Calu3 (cell line): ENCODE measurements around the gene CDKAL1. TPM values are rescaled to one million over a fixed set of nuclear protein-coding genes. Genes with fewer than 3 reads are reported as not detected.

Experiments
- BruUV-seq: library from RNA; stranded (reverse); fragments of 400-500 nt; replicated peaks from 2 replicates; lab custom pipeline; 2021; lab: Mats Ljungman, UMichigan
- CTCF ChIA-PET: fragments of 300-600 bp; sonication (Branson Sonifier 250); formaldehyde crosslinking; loops from one replicate; lab custom pipeline; 2022; ENCODE audit warnings: antibody characterized with exemption; lab: Charles Lee
- DNase-seq: peaks from one replicate; pipeline ENCODE4 v3.0.0; 2022
- H3K27ac Mint-ChIP-seq: one replicate; pipeline ENCODE4 v1.8.0; 2022; ENCODE audit warnings: mixed read lengths; ENCODE audit not compliant: unreplicated experiment
- H3K27me3 Mint-ChIP-seq: one replicate; pipeline ENCODE4 v1.8.0; 2022; ENCODE audit warnings: mixed read lengths; ENCODE audit not compliant: unreplicated experiment
- H3K36me3 Mint-ChIP-seq: one replicate; pipeline ENCODE4 v1.8.0; 2022; ENCODE audit warnings: mild to moderate bottlenecking, moderate library complexity, mixed read lengths; ENCODE audit not compliant: insufficient read depth, unreplicated experiment
- H3K4me1 Mint-ChIP-seq: one replicate; pipeline ENCODE4 v1.8.0; 2022; ENCODE audit warnings: mild to moderate bottlenecking, low read depth, mixed read lengths; ENCODE audit not compliant: unreplicated experiment
- H3K4me3 Mint-ChIP-seq: one replicate; pipeline ENCODE4 v1.8.0; 2022; ENCODE audit warnings: mild to moderate bottlenecking, low read depth, moderate library complexity, mixed read lengths; ENCODE audit not compliant: unreplicated experiment
- H3K9me3 Mint-ChIP-seq: one replicate; pipeline ENCODE4 v1.8.0; 2022; ENCODE audit warnings: low read depth, mixed read lengths; ENCODE audit not compliant: unreplicated experiment
- intact Hi-C: fragments of 100-400 bp; cut with micrococcal nuclease; formaldehyde crosslinking; loops from one replicate; pipeline ENCODE4 v1.10.0; 2022; ENCODE audit not compliant: unreplicated experiment
- total RNA-seq: library from RNA; stranded (reverse); gene quantifications from 2 replicates; pipeline ENCODE4 v1.2.3, GENCODE V29; 2022
- TF ChIP-seq, protein P1 (sequence below): fragments of 200-600 bp; IDR thresholded peaks from one replicate; pipeline ENCODE4 v1.8.0; 2022; ENCODE audit warnings: antibody characterized with exemption; ENCODE audit not compliant: unreplicated experiment

Gene CDKAL1
- total RNA-seq, 1 experiment from 2014 or later = 39.6 TPM

DNA sequence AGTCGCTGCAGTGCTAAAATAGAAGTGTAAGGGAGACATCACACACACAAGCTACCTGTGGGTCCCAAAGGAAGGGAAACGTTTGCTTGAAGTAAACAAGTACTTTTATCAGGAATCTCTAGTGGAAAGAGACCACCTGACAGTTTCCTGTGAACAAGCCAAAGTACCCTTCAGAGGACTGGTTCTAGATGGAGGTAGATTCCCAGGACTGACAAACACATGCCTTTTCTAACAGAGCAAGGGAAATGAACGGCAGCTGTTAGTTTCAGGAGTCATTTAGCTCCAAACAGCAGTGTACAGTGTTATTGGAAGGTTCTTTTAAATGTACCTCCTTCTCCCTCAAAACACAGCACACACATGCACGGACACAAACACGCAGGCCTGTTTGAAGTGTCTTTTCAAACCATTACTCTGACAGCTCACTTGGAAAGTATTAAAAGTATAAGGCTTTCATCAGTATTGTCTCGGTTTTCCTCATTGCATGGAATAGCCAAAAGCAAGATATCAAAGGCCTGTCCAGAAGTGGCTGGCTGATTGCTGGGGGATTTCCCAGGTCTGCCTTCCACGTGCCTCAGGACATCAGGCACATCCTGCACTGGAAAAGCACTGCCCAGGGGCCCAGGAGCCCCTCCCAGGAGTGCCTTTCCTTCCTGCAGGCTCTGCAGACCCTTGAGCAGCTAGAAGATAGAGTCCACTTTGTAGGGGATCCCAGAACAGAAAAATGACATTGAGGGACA is 666.0 kb downstream of the CDKAL1 start:
- no peak overlapping the region for H3K4me3 Mint-ChIP-seq

DNA sequence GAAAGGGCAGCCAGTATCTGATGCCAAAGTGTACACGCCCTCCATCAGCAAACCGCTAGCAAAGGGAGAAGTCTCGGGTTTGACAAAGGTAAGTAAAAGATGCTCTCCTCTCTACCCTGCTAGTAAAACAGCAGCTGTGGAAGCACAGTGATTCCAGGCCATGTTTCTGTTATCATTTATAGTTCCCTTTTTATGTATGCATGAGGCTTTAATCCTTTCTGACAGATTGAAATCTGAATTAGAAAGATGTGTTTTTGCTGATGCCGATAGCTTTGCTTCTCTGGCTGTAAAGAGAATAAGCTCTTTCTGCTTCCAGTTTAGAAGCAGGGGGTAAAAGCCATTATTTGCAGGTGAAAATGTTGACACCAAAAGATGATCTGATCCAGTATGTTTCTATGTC is 666.9 kb downstream of the CDKAL1 start:
- Mint-ChIP-seq H3K27ac (no peak overlapping the region), H3K27me3 (no peaks in the 10 kb centered on the region), H3K9me3 (no peaks in the 10 kb centered on the region), H3K4me1 (peaks cover 30% of the 10 kb centered on the region), H3K4me3 (no peak overlapping the region), H3K36me3 (no peaks in the 10 kb centered on the region)
- intact Hi-C loops = no loop called here
- BruUV-seq = no TSS peak
- no peak for DNase-seq
- TF ChIP-seq, protein P1, sequence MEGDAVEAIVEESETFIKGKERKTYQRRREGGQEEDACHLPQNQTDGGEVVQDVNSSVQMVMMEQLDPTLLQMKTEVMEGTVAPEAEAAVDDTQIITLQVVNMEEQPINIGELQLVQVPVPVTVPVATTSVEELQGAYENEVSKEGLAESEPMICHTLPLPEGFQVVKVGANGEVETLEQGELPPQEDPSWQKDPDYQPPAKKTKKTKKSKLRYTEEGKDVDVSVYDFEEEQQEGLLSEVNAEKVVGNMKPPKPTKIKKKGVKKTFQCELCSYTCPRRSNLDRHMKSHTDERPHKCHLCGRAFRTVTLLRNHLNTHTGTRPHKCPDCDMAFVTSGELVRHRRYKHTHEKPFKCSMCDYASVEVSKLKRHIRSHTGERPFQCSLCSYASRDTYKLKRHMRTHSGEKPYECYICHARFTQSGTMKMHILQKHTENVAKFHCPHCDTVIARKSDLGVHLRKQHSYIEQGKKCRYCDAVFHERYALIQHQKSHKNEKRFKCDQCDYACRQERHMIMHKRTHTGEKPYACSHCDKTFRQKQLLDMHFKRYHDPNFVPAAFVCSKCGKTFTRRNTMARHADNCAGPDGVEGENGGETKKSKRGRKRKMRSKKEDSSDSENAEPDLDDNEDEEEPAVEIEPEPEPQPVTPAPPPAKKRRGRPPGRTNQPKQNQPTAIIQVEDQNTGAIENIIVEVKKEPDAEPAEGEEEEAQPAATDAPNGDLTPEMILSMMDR = no peak
- CTCF ChIA-PET = interaction anchor here (0.6 to 2.3 kb wide), 3 partner anchors 16 to 104 kb away, joined by 3 to 5 read pairs (median 3); no protein-coding TSS in a partner anchor

More for the DNA sequence above, 666.0 kb downstream of the CDKAL1 start:
- BruUV-seq = no TSS peak
- no peaks in the 10 kb centered on the region for H3K27me3 Mint-ChIP-seq
- CTCF ChIA-PET = interaction anchor here (0.6 to 2.3 kb wide), 5 partner anchors 17 to 512 kb away, joined by 3 to 5 read pairs (median 3); no protein-coding TSS in a partner anchor
- TF ChIP-seq, protein P1 = no peak
- no peaks in the 10 kb centered on the region for H3K9me3 Mint-ChIP-seq
- peak; percentile 11 for DNase-seq
- peaks cover 30% of the 10 kb centered on the region for H3K4me1 Mint-ChIP-seq
- H3K36me3 Mint-ChIP-seq = no peaks in the 10 kb centered on the region
- no peak overlapping the region for H3K27ac Mint-ChIP-seq
- intact Hi-C loops = no loop called here

- no peak overlapping the region for H3K4me3 Mint-ChIP-seq
- CTCF ChIA-PET = interaction anchor here (0.5 to 2.3 kb wide), 2 partner anchors 15 to 392 kb away, joined by 3 to 5 read pairs; no protein-coding TSS in a partner anchor
- no peaks in the 10 kb centered on the region for H3K36me3 Mint-ChIP-seq
- peak; percentile 21 for DNase-seq
- intact Hi-C loops = no loop called here
- H3K27ac Mint-ChIP-seq = no peak overlapping the region
- H3K4me1 Mint-ChIP-seq = peaks cover 30% of the 10 kb centered on the region
- H3K27me3 Mint-ChIP-seq = no peaks in the 10 kb centered on the region
- TF ChIP-seq, protein P1 = no peak
- H3K9me3 Mint-ChIP-seq = no peaks in the 10 kb centered on the region
- no TSS peak for BruUV-seq
Measured at GRCh38 chr6:21201637-21202350, 667.5 kb downstream of the CDKAL1 start.

- no peak overlapping the region for H3K27ac Mint-ChIP-seq
- no peaks in the 10 kb centered on the region for H3K9me3 Mint-ChIP-seq
- peaks cover 30% of the 10 kb centered on the region for H3K4me1 Mint-ChIP-seq
- no TSS peak for BruUV-seq
- TF ChIP-seq, protein P1 = no peak
- H3K36me3 Mint-ChIP-seq = no peaks in the 10 kb centered on the region
- no peak overlapping the region for H3K4me3 Mint-ChIP-seq
- no peaks in the 10 kb centered on the region for H3K27me3 Mint-ChIP-seq
- intact Hi-C loops = no loop called here
- no peak for DNase-seq
- CTCF ChIA-PET = interaction anchor here (0.7 kb wide), 2 partner anchors 297 to 648 kb away, joined by 4 to 10 read pairs; no protein-coding TSS in a partner anchor
Measured at GRCh38 chr6:21202521-21202920, 668.3 kb downstream of the CDKAL1 start.
